Stomach (tissue), 9 donors: Measurements from ENCODE around the gene R3HDM4. TPM values are rescaled to one million over a fixed set of nuclear protein-coding genes. Genes with fewer than 3 reads are reported as not detected.
A peak's percentile ranks its signal among the peaks of the same experiment; 100 is the strongest.
"Not testable (repeated sequence)": the region's sequence is repeated elsewhere in the genome, so short reads cannot be mapped to it uniquely, and the experiment has no call there.

ENCODE experiments used
- DNase-seq, 2 donors: peaks; one replicate each; pipeline versions ENCODE4 v3.0.0 to v3.0.0-alpha.2; 2013 to 2019
- H3K27ac ChIP-seq, 5 donors: fragments of 200-600 bp in 4 of 5; sonication (generic) in 4 of 5; one replicate each; pipeline ENCODE4 v1.5.1; 2013 to 2019; ENCODE audit warnings: mild to moderate bottlenecking in 1 of 5, moderate library complexity in 1 of 5
- H3K27me3 ChIP-seq, 3 donors: fragments of 200-600 bp; sonication (generic); one replicate each; pipeline ENCODE4 v1.5.1; 2017 to 2019; ENCODE audit warnings: mixed run types in 1 of 3
- H3K36me3 ChIP-seq, 4 donors: fragments of 200-600 bp; sonication (generic); 1 replicate in 3 of 4; 2 replicates in 1 of 4; pipeline ENCODE4 v1.5.1; 2016 to 2019
- H3K4me1 ChIP-seq, 4 donors: fragments of 200-600 bp; sonication (generic); one replicate each; pipeline ENCODE4 v1.5.1; 2016 to 2019
- H3K4me3 ChIP-seq, 4 donors: fragments of 200-600 bp; sonication (generic) in 3 of 4; one replicate each; pipeline ENCODE4 v1.5.1; 2016 to 2019; ENCODE audit warnings: mild to moderate bottlenecking in 1 of 4
- H3K9me3 ChIP-seq, 4 donors: fragments of 200-600 bp; sonication (generic); one replicate each; pipeline ENCODE4 v1.5.1; 2016 to 2019
- EP300 ChIP-seq: sonication (generic); formaldehyde crosslinking; IDR thresholded peaks from one replicate; pipeline ENCODE4 v1.6.1; 2017; ENCODE audit warnings: antibody characterized with exemption
- POLR2A ChIP-seq, 4 donors: fragments of 450-650 bp; IDR thresholded peaks; one replicate each; pipeline ENCODE4 v1.6.1; 2016; ENCODE audit warnings: antibody characterized with exemption in 4 of 4, control low read depth in 2 of 4, mild to moderate bottlenecking in 1 of 4, moderate library complexity in 1 of 4
- POLR2AphosphoS5 ChIP-seq, 3 donors: sonication (generic); formaldehyde crosslinking; IDR thresholded peaks; one replicate each; pipeline ENCODE4 v1.6.1; 2016; ENCODE audit warnings: antibody characterized with exemption in 3 of 3
- WGBS, 5 donors: extraction: QIAGEN DNeasy Blood & Tissue Kit in 3 of 5; methylation state at CpG; one replicate each; pipeline versions ENCODE4 v1.1.5 to v1.1.7; 2013 to 2018; 5-methylcytosine and 5-hydroxymethylcytosine counted together
- intact Hi-C: fragments of 100-400 bp; cut with DNase I; formaldehyde crosslinking; loops from one replicate; pipeline ENCODE4 v1.15.1; 2023; ENCODE audit warnings: low total_unique reads
- polyA plus RNA-seq, 3 donors: library from polyadenylated mRNA; stranded (reverse); fragments of 200-250 nt; gene quantifications; one replicate each; pipeline ENCODE4 v1.2.3, GENCODE V29; 2013
- total RNA-seq, 5 donors: library from RNA; depleted of rRNA; stranded (reverse); fragments of >200 nt; gene quantifications; one replicate each; pipeline versions ENCODE4 v1.1.0 to v1.2.3, GENCODE V29; 2014 to 2016
- TF ChIP-seq, protein P1 (sequence below), 7 experiments: fragments of 450-650 bp in 4 of 7; fragments of 200-600 bp in 3 of 7; sonication (generic) in 3 of 7; IDR thresholded peaks; one replicate each; pipeline ENCODE4 v1.5.1; 2016 to 2019; ENCODE audit warnings: antibody characterized with exemption in 7 of 7, control low read depth in 2 of 7, mild to moderate bottlenecking in 1 of 7
- donor health status: healthy with polysubstance abuse.
- donor health status: Bipolar disorder and iron deficiency.
- donor health status: healthy.

The R3HDM4 gene
- total and polyA plus RNA-seq, 8 donors, result 5.8 to 63.8 (median 48.4) TPM

DNA sequence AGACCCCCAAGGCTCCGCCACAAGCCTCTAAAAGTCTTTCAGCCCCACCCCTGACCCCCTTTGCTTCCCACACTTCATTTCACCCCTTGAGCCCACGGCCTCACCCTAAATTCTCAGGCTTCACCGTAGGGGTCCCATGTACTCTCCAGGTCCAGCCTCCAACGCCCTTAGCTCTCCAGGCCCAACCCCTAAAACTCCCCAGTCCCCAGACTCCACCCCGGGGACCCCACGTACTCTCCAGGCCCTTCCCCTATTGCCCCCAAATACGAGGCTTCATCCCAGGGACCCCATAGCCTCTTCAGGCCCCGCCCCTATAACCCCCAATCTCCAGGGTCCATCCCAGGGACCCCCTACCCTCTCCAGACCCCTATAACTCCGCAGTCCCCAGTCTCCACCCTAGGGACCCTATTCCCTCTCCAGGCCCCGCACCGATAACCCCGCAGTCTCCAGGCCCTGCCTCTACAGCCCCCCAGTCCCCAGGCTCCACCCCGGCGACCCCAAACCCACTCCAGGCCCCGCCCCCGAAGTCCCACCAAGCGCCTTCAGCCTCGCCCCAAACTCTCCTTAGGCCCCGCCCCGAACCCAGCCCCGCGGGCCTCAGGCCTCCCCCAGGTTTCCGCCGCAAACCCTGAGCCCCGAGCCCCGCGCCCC lies 20.7 kb downstream of the R3HDM4 start:
- Histone ChIP-seq H3K27me3 (no peaks in the 10 kb centered on the region), H3K27ac (peak overlapping the region; percentile 89 to 98 (median 91)), H3K4me3 (peak overlapping the region; percentile 68 to 97 (median 83)), H3K9me3 (no peaks in the 10 kb centered on the region), H3K36me3 (peaks cover 9 to 53% (median 47%) of the 10 kb centered on the region in 4 donors), H3K4me1 (peaks cover 5 to 31% (median 15%) of the 10 kb centered on the region in 4 donors)
- intact Hi-C loops, result no loop called here
- TF ChIP-seq, protein P1, sequence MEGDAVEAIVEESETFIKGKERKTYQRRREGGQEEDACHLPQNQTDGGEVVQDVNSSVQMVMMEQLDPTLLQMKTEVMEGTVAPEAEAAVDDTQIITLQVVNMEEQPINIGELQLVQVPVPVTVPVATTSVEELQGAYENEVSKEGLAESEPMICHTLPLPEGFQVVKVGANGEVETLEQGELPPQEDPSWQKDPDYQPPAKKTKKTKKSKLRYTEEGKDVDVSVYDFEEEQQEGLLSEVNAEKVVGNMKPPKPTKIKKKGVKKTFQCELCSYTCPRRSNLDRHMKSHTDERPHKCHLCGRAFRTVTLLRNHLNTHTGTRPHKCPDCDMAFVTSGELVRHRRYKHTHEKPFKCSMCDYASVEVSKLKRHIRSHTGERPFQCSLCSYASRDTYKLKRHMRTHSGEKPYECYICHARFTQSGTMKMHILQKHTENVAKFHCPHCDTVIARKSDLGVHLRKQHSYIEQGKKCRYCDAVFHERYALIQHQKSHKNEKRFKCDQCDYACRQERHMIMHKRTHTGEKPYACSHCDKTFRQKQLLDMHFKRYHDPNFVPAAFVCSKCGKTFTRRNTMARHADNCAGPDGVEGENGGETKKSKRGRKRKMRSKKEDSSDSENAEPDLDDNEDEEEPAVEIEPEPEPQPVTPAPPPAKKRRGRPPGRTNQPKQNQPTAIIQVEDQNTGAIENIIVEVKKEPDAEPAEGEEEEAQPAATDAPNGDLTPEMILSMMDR (IDR thresholded peaks at IDR 0.05), result no peak
- TF ChIP-seq EP300 (no peak), POLR2A (IDR thresholded peaks at IDR 0.05) (no peak), POLR2AphosphoS5 (IDR thresholded peaks at IDR 0.05) (no peak)
- WGBS, 5 donors, result 2 to 7% (median 4%) methylated on average over 15 to 27 of the region's 27 CpGs
- peak in 1 of 2 donors; percentile 69 for DNase-seq

DNA sequence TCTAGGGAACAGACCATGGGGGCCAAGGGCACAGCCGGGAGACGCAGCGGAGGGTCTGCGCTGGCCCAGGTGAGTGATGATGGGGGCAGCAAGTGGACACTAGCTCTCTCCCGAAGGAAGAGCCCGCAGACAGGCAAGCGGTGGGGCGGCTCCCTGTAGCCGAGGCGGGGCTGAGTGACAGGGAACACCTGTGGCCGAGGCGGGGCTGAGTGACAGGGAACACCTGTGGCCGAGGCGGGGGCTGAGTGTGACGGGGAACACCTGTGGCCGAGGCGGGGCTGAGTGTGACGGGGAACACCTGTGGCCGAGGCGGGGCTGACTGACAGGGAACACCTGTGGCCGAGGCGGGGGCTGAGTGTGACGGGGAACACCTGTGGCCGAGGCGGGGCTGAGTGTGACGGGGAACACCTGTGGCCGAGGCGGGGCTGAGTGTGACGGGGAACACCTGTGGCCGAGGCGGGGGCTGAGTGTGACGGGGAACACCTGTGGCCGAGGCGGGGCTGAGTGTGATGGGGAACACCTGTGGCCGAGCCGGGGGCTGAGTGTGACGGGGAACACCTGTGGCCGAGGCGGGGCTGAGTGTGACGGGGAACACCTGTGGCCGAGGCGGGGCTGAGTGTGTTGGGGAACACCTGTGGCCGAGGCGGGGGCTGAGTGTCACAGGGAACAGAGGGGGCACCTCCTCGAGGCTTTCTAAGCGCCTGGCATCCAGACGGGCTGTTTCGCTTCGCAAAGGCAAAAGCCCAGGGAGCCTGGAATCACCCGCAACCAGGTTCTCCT lies 21.4 kb downstream of the R3HDM4 start:
- H3K27ac ChIP-seq, result peak overlapping the region; percentile 89 to 98 (median 91)
- H3K9me3 ChIP-seq, intact Hi-C loops, H3K27me3 ChIP-seq: not testable (repeated sequence)
- DNase-seq, result peak; percentile 75 to 86
- WGBS, 5 donors, result 23 to 45% (median 26%) methylated on average over 37 to 50 of the region's 50 CpGs
- H3K4me1 ChIP-seq, result peaks cover 5 to 31% (median 15%) of the 10 kb centered on the region in 4 donors
- peak overlapping the region; percentile 68 to 97 (median 83) for H3K4me3 ChIP-seq
- peaks cover 9 to 52% (median 47%) of the 10 kb centered on the region in 4 donors for H3K36me3 ChIP-seq

DNA sequence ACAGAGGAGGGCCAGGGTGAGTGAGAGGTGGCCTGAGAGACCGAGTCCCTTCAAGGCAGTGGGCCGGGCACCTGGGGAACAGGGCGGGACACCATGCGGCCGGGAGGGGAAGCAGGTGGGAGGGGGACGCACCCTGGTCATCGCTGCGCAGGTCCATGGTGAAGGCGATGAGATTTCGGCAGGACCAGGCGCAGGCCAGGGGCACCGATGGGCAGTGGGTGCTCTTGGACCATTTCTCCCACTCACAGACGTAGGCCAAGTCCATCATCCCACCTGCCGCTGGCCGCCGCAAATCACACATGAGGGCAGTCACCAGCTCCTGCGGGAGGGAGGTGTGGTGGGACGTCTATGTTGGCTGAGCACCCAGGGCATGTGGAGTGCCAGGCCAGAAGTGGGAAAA lies 22.2 kb downstream of the R3HDM4 start:
- H3K27ac ChIP-seq, result peak overlapping the region in 2 of 5 donors; percentile 26 to 42
- H3K4me1 ChIP-seq, result peaks cover 5 to 31% (median 15%) of the 10 kb centered on the region in 4 donors
- DNase-seq, result no peak
- TF ChIP-seq EP300, result no peak
- no peak for TF ChIP-seq POLR2AphosphoS5 (IDR thresholded peaks at IDR 0.05)
- TF ChIP-seq, protein P1 (IDR thresholded peaks at IDR 0.05), result no peak
- no peak for TF ChIP-seq POLR2A (IDR thresholded peaks at IDR 0.05)
- WGBS, 5 donors, result 86 to 90% (median 87%) methylated on average over 13 to 18 of the region's 18 CpGs
- no peaks in the 10 kb centered on the region for H3K27me3 ChIP-seq
- H3K4me3 ChIP-seq, result no peak overlapping the region
- intact Hi-C loops, result no loop called here
- H3K9me3 ChIP-seq, result no peaks in the 10 kb centered on the region
- peaks cover 12 to 53% (median 51%) of the 10 kb centered on the region in 4 donors for H3K36me3 ChIP-seq

DNA sequence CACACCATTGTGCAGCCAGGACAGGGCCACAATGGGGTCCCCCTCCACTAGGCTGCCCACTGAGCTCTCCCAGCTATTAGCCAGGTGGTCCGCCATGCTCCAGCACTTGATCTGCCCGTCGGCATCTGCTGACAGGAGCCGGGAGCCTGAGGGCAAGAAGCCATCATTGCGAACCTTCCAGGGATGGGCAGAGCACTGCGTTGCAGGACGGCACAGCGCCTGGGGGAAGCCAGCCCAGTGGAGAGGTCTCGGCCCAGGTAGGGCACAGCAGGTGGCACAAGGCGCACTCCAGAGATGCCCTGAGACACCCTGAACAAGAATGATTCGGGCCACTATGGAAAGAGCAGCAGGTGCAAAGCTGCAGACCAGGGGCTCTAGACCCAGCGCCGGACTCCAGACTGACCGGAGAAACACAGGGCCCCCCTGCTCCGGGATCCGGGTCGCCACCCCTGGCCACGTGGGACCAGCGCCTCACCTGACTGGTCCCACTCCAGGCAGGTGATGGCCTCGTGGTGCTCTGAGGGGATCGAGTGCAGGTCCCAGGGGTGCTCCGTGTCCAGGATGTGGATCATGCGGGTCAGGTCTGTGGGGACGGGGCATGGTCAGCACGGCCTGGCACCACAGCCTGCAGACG lies 23.2 kb downstream of the R3HDM4 start:
- no peak for DNase-seq
- WGBS, 5 donors, result 91 to 94% (median 93%) methylated on average over 11 to 26 of the region's 26 CpGs
- intact Hi-C loops, result no loop called here
- Histone ChIP-seq H3K36me3 (peaks cover 22 to 63% (median 62%) of the 10 kb centered on the region in 4 donors), H3K27me3 (no peaks in the 10 kb centered on the region), H3K9me3 (no peaks in the 10 kb centered on the region), H3K4me1 (peaks cover 5 to 31% (median 15%) of the 10 kb centered on the region in 4 donors), H3K27ac (no peak overlapping the region), H3K4me3 (no peak overlapping the region)
- TF ChIP-seq, protein P1 (IDR thresholded peaks at IDR 0.05), result no peak
- TF ChIP-seq POLR2AphosphoS5 (IDR thresholded peaks at IDR 0.05), result no peak
- no peak for TF ChIP-seq EP300
